ENCODE data around the gene SMDT1.

The SMDT1 gene

DNA sequence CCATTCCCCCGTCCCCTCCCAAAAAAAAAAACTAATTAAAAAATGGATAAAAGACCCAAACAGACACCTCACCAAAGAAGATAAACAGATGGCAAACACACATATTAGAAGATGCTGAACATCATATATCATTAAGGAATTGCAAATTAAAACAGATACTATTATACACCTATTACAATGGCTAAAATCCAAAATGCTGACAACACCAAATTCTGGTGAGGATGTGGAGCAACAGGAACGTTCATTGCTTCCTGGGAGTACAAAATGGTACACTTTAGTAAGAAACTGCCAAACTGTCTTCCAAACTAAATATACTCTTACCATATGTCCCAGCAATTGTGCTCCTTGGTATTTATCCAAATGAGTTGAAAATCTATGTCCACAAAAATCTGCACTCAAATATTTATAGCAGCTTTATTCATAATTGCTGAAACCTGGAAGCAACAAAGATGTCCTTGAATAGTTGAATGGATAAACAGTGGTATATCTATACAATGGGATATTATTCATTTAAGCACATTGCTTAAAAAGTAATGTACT lies 28.8 kb upstream of the SMDT1 start:
- no peak overlapping the region for H3K4me3 Mint-ChIP-seq
- no peaks in the 10 kb centered on the region for H3K9me3 Mint-ChIP-seq
- TF ChIP-seq, protein P1, sequence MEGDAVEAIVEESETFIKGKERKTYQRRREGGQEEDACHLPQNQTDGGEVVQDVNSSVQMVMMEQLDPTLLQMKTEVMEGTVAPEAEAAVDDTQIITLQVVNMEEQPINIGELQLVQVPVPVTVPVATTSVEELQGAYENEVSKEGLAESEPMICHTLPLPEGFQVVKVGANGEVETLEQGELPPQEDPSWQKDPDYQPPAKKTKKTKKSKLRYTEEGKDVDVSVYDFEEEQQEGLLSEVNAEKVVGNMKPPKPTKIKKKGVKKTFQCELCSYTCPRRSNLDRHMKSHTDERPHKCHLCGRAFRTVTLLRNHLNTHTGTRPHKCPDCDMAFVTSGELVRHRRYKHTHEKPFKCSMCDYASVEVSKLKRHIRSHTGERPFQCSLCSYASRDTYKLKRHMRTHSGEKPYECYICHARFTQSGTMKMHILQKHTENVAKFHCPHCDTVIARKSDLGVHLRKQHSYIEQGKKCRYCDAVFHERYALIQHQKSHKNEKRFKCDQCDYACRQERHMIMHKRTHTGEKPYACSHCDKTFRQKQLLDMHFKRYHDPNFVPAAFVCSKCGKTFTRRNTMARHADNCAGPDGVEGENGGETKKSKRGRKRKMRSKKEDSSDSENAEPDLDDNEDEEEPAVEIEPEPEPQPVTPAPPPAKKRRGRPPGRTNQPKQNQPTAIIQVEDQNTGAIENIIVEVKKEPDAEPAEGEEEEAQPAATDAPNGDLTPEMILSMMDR (IDR thresholded peaks at IDR 0.05; ENCODE audit: unreplicated experiment in 3 of 3) = no peak
- H3K27ac Mint-ChIP-seq = no peak overlapping the region
- H3K4me1 Mint-ChIP-seq = no peaks in the 10 kb centered on the region
- H3K36me3 Mint-ChIP-seq (ENCODE audit: low read depth) = no peaks in the 10 kb centered on the region
- no peaks in the 10 kb centered on the region for H3K27me3 Mint-ChIP-seq (ENCODE audit: low read depth)

DNA sequence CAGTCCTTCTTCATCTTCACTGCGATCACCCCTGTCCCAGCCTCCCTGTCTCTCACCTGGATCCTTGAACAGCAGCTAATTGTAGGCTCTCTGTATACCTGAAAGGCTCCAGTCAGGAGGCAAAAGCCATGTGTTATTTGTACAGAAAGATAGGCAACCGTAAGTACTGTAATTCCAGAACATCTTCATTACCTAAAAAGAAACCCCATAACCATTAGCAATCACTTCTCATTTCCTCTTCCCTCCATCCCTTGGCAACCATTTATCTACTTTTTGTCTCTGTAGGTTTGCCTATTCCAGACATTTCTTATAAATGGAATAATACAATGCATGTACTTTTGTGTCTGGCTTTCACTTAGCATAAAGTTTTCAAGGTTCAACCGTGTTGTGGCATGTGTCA lies 26.7 kb upstream of the SMDT1 start:
- no peaks in the 10 kb centered on the region for H3K27me3 Mint-ChIP-seq (ENCODE audit: low read depth)
- no peak overlapping the region for H3K27ac Mint-ChIP-seq
- H3K4me3 Mint-ChIP-seq = no peak overlapping the region
- peaks cover 17% of the 10 kb centered on the region for H3K9me3 Mint-ChIP-seq
- no peaks in the 10 kb centered on the region for H3K4me1 Mint-ChIP-seq
- TF ChIP-seq, protein P1 (IDR thresholded peaks at IDR 0.05; ENCODE audit: unreplicated experiment in 3 of 3) = no peak
- peaks cover 9% of the 10 kb centered on the region for H3K36me3 Mint-ChIP-seq (ENCODE audit: low read depth)

DNA sequence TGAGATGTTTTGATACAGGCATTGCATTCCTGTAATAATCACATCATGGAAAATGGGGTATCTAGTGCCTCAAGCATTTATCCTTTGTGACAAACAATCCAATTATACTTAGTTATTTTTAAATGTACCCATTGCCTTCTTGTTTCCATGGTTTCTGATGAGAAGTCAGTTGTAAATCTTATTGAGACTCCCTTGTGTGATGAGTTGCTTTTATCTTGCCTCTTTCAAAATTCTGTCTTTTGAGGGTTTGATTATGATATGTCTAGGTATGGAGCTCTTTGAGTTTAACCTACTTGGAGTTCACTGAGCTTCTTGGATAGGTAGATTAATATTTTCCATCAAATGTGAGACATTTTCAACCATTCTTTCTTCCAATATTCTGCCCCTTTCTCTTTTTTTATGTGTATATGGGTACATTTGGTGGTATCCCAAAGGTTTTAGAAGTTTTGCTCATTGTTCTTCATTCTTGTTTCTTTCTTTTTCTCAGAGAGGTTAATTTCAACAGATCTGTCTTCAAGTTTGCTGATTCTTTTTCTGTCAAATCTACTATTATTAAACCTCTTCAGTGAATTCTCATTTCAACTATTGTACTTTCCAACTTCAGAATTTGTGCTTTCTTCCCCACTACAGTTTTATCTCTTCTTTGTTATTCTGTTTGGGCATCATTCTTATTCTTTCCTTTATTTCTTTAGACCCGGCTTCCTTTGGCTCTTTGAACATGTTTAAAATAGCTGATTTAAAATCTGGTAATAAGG lies 22.6 kb upstream of the SMDT1 start:
- no peaks in the 10 kb centered on the region for H3K27me3 Mint-ChIP-seq (ENCODE audit: low read depth)
- no peak overlapping the region for H3K4me3 Mint-ChIP-seq

DNA sequence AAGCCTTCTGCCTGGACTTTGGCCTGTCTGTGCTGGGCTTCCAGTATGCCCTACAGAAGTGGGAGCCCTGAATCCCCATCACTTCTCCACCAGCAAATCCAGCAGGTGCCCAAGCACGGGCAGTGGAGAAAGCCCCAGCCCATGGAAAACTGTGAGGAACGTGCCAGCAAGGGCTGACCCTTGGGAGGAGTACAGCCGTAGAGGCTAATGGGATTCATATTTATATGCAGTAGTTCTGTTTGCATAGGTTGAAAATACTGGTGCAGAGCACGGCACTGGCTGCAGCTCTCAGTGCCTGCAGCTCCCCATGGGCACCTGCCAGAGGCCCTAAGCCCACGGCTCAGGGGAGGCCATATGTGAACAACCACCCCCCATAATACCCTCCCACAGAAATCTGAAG lies 19.0 kb upstream of the SMDT1 start:
- TF ChIP-seq, protein P1 (IDR thresholded peaks at IDR 0.05; ENCODE audit: unreplicated experiment in 3 of 3) = no peak
- H3K36me3 Mint-ChIP-seq (ENCODE audit: low read depth) = peaks cover 53% of the 10 kb centered on the region
- H3K9me3 Mint-ChIP-seq = peaks cover 21% of the 10 kb centered on the region
- H3K27me3 Mint-ChIP-seq (ENCODE audit: low read depth) = no peaks in the 10 kb centered on the region
- H3K27ac Mint-ChIP-seq = no peak overlapping the region
- no peak overlapping the region for H3K4me3 Mint-ChIP-seq
- H3K4me1 Mint-ChIP-seq = no peaks in the 10 kb centered on the region

More for the DNA sequence above, 22.6 kb upstream of the SMDT1 start:
- TF ChIP-seq, protein P1 (IDR thresholded peaks at IDR 0.05; ENCODE audit: unreplicated experiment in 3 of 3) = no peak
- H3K36me3 Mint-ChIP-seq (ENCODE audit: low read depth) = peaks cover 38% of the 10 kb centered on the region
- H3K27ac Mint-ChIP-seq = no peak overlapping the region
- H3K9me3 Mint-ChIP-seq = peaks cover 21% of the 10 kb centered on the region
- H3K4me1 Mint-ChIP-seq = no peaks in the 10 kb centered on the region

DNA sequence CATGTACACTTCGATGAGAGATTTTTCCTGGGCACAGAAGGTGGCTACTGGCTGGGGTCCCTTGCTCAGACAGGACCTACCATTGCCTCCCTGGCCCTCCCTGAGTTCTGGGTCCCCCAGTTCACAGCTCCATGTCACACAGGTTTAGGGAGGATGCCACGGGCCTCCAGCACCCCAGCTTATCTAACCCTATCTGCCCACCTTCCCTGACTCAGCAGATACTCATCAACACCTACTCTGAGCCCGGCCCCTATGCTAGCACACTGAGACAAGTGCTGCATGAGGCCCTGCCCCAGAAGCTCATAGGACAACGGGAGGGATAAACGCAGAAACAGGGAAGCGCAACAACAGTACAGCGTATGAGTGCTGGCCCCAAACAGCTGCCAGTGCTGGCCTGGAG lies 18.5 kb upstream of the SMDT1 start:
- peaks cover 18% of the 10 kb centered on the region for H3K9me3 Mint-ChIP-seq
- no peak overlapping the region for H3K4me3 Mint-ChIP-seq
- no peak overlapping the region for H3K27ac Mint-ChIP-seq
- H3K36me3 Mint-ChIP-seq (ENCODE audit: low read depth) = peaks cover 56% of the 10 kb centered on the region
- no peaks in the 10 kb centered on the region for H3K4me1 Mint-ChIP-seq
- H3K27me3 Mint-ChIP-seq (ENCODE audit: low read depth) = no peaks in the 10 kb centered on the region
- TF ChIP-seq, protein P1 (IDR thresholded peaks at IDR 0.05; ENCODE audit: unreplicated experiment in 3 of 3) = no peak
